ENCODE results near the gene SCUBE3.

- TF ChIP-seq, protein P1, sequence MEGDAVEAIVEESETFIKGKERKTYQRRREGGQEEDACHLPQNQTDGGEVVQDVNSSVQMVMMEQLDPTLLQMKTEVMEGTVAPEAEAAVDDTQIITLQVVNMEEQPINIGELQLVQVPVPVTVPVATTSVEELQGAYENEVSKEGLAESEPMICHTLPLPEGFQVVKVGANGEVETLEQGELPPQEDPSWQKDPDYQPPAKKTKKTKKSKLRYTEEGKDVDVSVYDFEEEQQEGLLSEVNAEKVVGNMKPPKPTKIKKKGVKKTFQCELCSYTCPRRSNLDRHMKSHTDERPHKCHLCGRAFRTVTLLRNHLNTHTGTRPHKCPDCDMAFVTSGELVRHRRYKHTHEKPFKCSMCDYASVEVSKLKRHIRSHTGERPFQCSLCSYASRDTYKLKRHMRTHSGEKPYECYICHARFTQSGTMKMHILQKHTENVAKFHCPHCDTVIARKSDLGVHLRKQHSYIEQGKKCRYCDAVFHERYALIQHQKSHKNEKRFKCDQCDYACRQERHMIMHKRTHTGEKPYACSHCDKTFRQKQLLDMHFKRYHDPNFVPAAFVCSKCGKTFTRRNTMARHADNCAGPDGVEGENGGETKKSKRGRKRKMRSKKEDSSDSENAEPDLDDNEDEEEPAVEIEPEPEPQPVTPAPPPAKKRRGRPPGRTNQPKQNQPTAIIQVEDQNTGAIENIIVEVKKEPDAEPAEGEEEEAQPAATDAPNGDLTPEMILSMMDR (IDR thresholded peaks at IDR 0.05; ENCODE audit: poor library complexity) = no peak
- no peak for TF ChIP-seq EZH2phosphoT487 (IDR thresholded peaks at IDR 0.05; ENCODE audit: low read depth, severe bottlenecking, unreplicated experiment)
Measured at GRCh38 chr6:35236223-35236622, 22.5 kb downstream of the SCUBE3 start.

Measured in hepatocyte (in vitro differentiated cells).